A549 (cell line): Measurements from ENCODE around the gene AFAP1. TPM values are rescaled to one million over a fixed set of nuclear protein-coding genes. Genes with fewer than 3 reads are reported as not detected.

Experiments
- ATAC-seq, 2 experiments: fragments of 200-7000 bp in 1 of 2; fragments of >200 bp in 1 of 2; cut with Nextera tagmentation in 1 of 2; cut with Tn5 transposase in 1 of 2; 3 replicates each; pipeline versions ENCODE4 v1.8.0 to v1.9.1; 2018 to 2020; ENCODE audit warnings: mild to moderate bottlenecking in 1 of 2, moderate library complexity in 1 of 2
- CTCF ChIA-PET: fragments of 300-600 bp; sonication (Branson Sonifier 250); formaldehyde crosslinking; extraction: SDS; loops from one replicate; lab custom pipeline; 2021; ENCODE audit warnings: antibody characterized with exemption, inconsistent platforms; lab: Yijun Ruan, JAX
- POLR2A ChIA-PET: fragments of 350-600 bp; formaldehyde crosslinking; extraction: SDS; loops from one replicate; lab custom pipeline; 2021; ENCODE audit warnings: antibody characterized with exemption, inconsistent platforms; lab: Yijun Ruan, JAX
- DNase-seq, 2 experiments: peaks; one replicate each; pipeline versions ENCODE4 v3.0.0 to v3.0.0-alpha.2; 2011 to 2016; ENCODE audit warnings: low read depth in 1 of 2, low spot score in 1 of 2
- FAIRE-seq: peaks from 2 replicates; lab custom pipeline; 2011; peaks lifted over from hg19 to GRCh38; lab: Jason Lieb, UNC
- H3K27ac ChIP-seq, 2 experiments: fragments of >200 bp; sonication (Bioruptor Twin); formaldehyde crosslinking; 3 replicates each; pipeline ENCODE4 v1.5.1; 2016 to 2017
- H3K4me1 ChIP-seq: fragments of >200 bp; sonication (Bioruptor Twin); formaldehyde crosslinking; 3 replicates; pipeline ENCODE4 v1.6.1; 2016
- H3K4me2 ChIP-seq: fragments of >200 bp; sonication (Bioruptor Twin); formaldehyde crosslinking; 3 replicates; pipeline ENCODE4 v1.6.1; 2016
- H3K4me3 ChIP-seq: fragments of >200 bp; sonication (Bioruptor Twin); formaldehyde crosslinking; 3 replicates; pipeline ENCODE4 v1.5.1; 2016
- H3K9me3 ChIP-seq: fragments of >200 bp; sonication (Bioruptor Twin); formaldehyde crosslinking; 3 replicates; pipeline ENCODE4 v1.6.1; 2016
- ATOH8 ChIP-seq: fragments of 250-450 bp; sonication (Bioruptor Pico); IDR thresholded peaks from 2 replicates; pipeline ENCODE4 v1.5.0; 2020; ENCODE audit warnings: low read depth, mild to moderate bottlenecking, moderate library complexity
- CBX8 ChIP-seq: fragments of 200-600 bp; sonication (generic); IDR thresholded peaks from 2 replicates; pipeline ENCODE4 v1.6.1; 2016
- E2F6 ChIP-seq: IDR thresholded peaks from 2 replicates; pipeline ENCODE4 v1.6.1; 2012; ENCODE audit warnings: low read depth, borderline replicate concordance
- EHF ChIP-seq: fragments of 250-450 bp; sonication (Bioruptor Pico); IDR thresholded peaks from 2 replicates; pipeline ENCODE4 v1.5.0; 2020; ENCODE audit warnings: mild to moderate bottlenecking
- EHMT2 ChIP-seq: fragments of 200-600 bp; sonication (generic); IDR thresholded peaks from 2 replicates; pipeline ENCODE4 v1.6.1; 2016; ENCODE audit warnings: antibody characterized with exemption, low read depth, mild to moderate bottlenecking, moderate library complexity
- ESRRA ChIP-seq: fragments of 150-350 bp; IDR thresholded peaks from 2 replicates; pipeline ENCODE4 v1.6.1; 2014; ENCODE audit warnings: mild to moderate bottlenecking, low read length, borderline replicate concordance
- FOXS1 ChIP-seq: fragments of 250-450 bp; sonication (Bioruptor Pico); IDR thresholded peaks from 2 replicates; pipeline ENCODE4 v1.5.0; 2020; ENCODE audit warnings: mild to moderate bottlenecking, moderate library complexity
- HES2 ChIP-seq: fragments of >200 bp; sonication (Bioruptor Twin); formaldehyde crosslinking; IDR thresholded peaks from 2 replicates; pipeline ENCODE4 v1.6.1; 2016
- JUNB ChIP-seq: fragments of >200 bp; sonication (Bioruptor Twin); formaldehyde crosslinking; IDR thresholded peaks from 2 replicates; pipeline ENCODE4 v1.6.1; 2016
- MAFK ChIP-seq: fragments of 450-650 bp; IDR thresholded peaks from 2 replicates; pipeline ENCODE4 v1.6.1; 2014; ENCODE audit not compliant: partially characterized antibody
- MAX ChIP-seq: IDR thresholded peaks from 2 replicates; pipeline ENCODE4 v1.6.1; 2012
- MAZ ChIP-seq: fragments of 150-350 bp; IDR thresholded peaks from 2 replicates; pipeline ENCODE4 v1.6.1; 2014; ENCODE audit warnings: antibody characterized with exemption, low read depth, low read length, borderline replicate concordance
- NFE2L2 ChIP-seq: fragments of 150-350 bp; conservative IDR thresholded peaks from 2 replicates; pipeline ENCODE4 v1.6.1; 2014; ENCODE audit warnings: low read length
- NPAS2 ChIP-seq: fragments of 250-450 bp; sonication (Bioruptor Pico); IDR thresholded peaks from 2 replicates; pipeline ENCODE4 v1.8.0; 2022; ENCODE audit warnings: mild to moderate bottlenecking, moderate library complexity, borderline replicate concordance
- POLR2AphosphoS2 ChIP-seq: conservative IDR thresholded peaks from 2 replicates; pipeline ENCODE4 v1.6.1; 2012; ENCODE audit warnings: low read length, improper control_type of control experiment, inconsistent platforms
- RAD21 ChIP-seq, 2 experiments: fragments of >200 bp in 1 of 2; sonication (Bioruptor Twin) in 1 of 2; formaldehyde crosslinking in 1 of 2; IDR thresholded peaks in 1 of 2; conservative IDR thresholded peaks in 1 of 2; 2 replicates in 1 of 2; 3 replicates in 1 of 2; pipeline ENCODE4 v1.6.1; 2012 to 2018; ENCODE audit warnings: inconsistent platforms in 1 of 2
- RARB ChIP-seq: fragments of 250-450 bp; sonication (Bioruptor Pico); IDR thresholded peaks from 2 replicates; pipeline ENCODE4 v1.8.0; 2021; ENCODE audit warnings: mild to moderate bottlenecking, moderate library complexity
- REST ChIP-seq: fragments of 200-600 bp; sonication (generic); IDR thresholded peaks from 2 replicates; pipeline ENCODE4 v1.6.1; 2016; ENCODE audit warnings: antibody characterized with exemption, mild to moderate bottlenecking, moderate library complexity
- SREBF2 ChIP-seq: fragments of 450-650 bp; IDR thresholded peaks from 2 replicates; pipeline ENCODE4 v1.6.1; 2014; ENCODE audit warnings: mild to moderate bottlenecking, moderate library complexity
- TFCP2L1 ChIP-seq: fragments of 250-450 bp; sonication (Bioruptor Pico); IDR thresholded peaks from 2 replicates; pipeline ENCODE4 v1.5.0; 2021; ENCODE audit warnings: mild to moderate bottlenecking
- USF2 ChIP-seq: fragments of 450-650 bp; IDR thresholded peaks from 2 replicates; pipeline ENCODE4 v1.6.1; 2014; ENCODE audit warnings: antibody characterized with exemption
- ZC3H11A ChIP-seq: fragments of 450-650 bp; IDR thresholded peaks from 2 replicates; pipeline ENCODE4 v1.6.1; 2014; ENCODE audit warnings: antibody characterized with exemption, mild to moderate bottlenecking
- ZFP36 ChIP-seq: fragments of 450-650 bp; IDR thresholded peaks from 2 replicates; pipeline ENCODE4 v1.6.1; 2014; ENCODE audit warnings: borderline replicate concordance; ENCODE audit not compliant: partially characterized antibody
- ZNF302 ChIP-seq: fragments of 250-450 bp; sonication (Bioruptor Pico); IDR thresholded peaks from 2 replicates; pipeline ENCODE4 v1.9.0; 2021; ENCODE audit warnings: inconsistent platforms, mild to moderate bottlenecking, moderate library complexity
- ZSCAN20 ChIP-seq: fragments of 250-450 bp; sonication (Bioruptor Pico); IDR thresholded peaks from 2 replicates; pipeline ENCODE4 v1.8.0; 2022; ENCODE audit warnings: mild to moderate bottlenecking, moderate library complexity
- WGBS: methylation state at CpG from one replicate; pipeline ENCODE4 v1.1.6; 2017; ENCODE audit errors: missing lambda C conversion rate; 5-methylcytosine and 5-hydroxymethylcytosine counted together
- polyA plus RNA-seq, 4 experiments: library from polyadenylated mRNA; depleted of rRNA in 3 of 4; stranded (reverse); fragments of >200 nt; fragmentation: RNase III in 1 of 4; extraction: RNeasy Plus Mini Kit Qiagen cat#74134 plus additional on column Dnase treatment in 1 of 4; gene quantifications; 2 replicates in 3 of 4; 3 replicates in 1 of 4; pipeline ENCODE4 v1.2.3, GENCODE V29; 2011 to 2017

AFAP1 gene
- polyA plus RNA-seq, 2 of the 4 experiments (the other 2 are of a cell fraction), result 25.4 to 29.6 TPM

- Histone ChIP-seq H3K4me2 (no peak overlapping the region), H3K27ac (no peak overlapping the region), H3K9me3 (no peaks in the 10 kb centered on the region), H3K4me3 (no peak overlapping the region), H3K4me1 (peaks cover 15% of the 10 kb centered on the region)
- POLR2A ChIA-PET, result no interaction called here
- peak in 1 of 2 experiments; percentile 7; a peak in 1 of 6 replicates for ATAC-seq
- WGBS, result no CpG with 5 or more reads among the region's 14 CpGs
- no peak for DNase-seq
- no peak for TF ChIP-seq ATOH8
- no peak for TF ChIP-seq MAFK
- TF ChIP-seq HES2, result no peak
- TF ChIP-seq FOXS1 (CRISPR knock-in tag), result no peak
- no peak for TF ChIP-seq NFE2L2
- TF ChIP-seq RAD21 (conservative IDR thresholded peaks at IDR 0.05 in 1 of 2, IDR thresholded peaks at IDR 0.05 in 1 of 2), result no peak
- no peak for TF ChIP-seq ZSCAN20 (CRISPR knock-in tag)
- no peak for TF ChIP-seq E2F6
- TF ChIP-seq ZFP36, result no peak
- TF ChIP-seq, all 56 proteins: peak for 0
- FAIRE-seq, result no peak
- CTCF ChIA-PET, result interaction anchor here (1.9 kb wide), 1 partner anchor 14 kb away, joined by 6 read pairs; no protein-coding TSS in a partner anchor
These were observed 183.6 kb downstream of the AFAP1 start for GRCh38 chr4:7756071-7756470.

GRCh38 chr4:7755561-7755960 is 184.1 kb downstream of the AFAP1 start:
- H3K27ac ChIP-seq, result no peak overlapping the region
- no peak overlapping the region for H3K4me2 ChIP-seq
- no peak overlapping the region for H3K4me3 ChIP-seq
- ATAC-seq, result peak in 1 of 2 experiments; percentile 23; a peak in 3 of 6 replicates
- TF ChIP-seq MAZ (no peak), CBX8 (no peak), SREBF2 (no peak), EHF (no peak), USF2 (no peak), RARB (CRISPR knock-in tag) (no peak), TFCP2L1 (CRISPR knock-in tag) (no peak)
- H3K4me1 ChIP-seq, result peaks cover 17% of the 10 kb centered on the region
- FAIRE-seq, result no peak
- no peak for DNase-seq
- ChIA-PET CTCF (interaction anchor here (1.9 kb wide), 1 partner anchor 15 kb away, joined by 6 read pairs; no protein-coding TSS in a partner anchor), POLR2A (no interaction called here)
- 92% methylated on average over 8 of the region's 16 CpGs for WGBS
- H3K9me3 ChIP-seq, result no peaks in the 10 kb centered on the region

- WGBS, result 89% methylated on average over 19 of the region's 21 CpGs
- no peak for FAIRE-seq
- TF ChIP-seq MAZ (no peak), NPAS2 (no peak), EHMT2 (no peak), POLR2AphosphoS2 (no peak), ZNF302 (CRISPR knock-in tag) (no peak), ESRRA (no peak), MAX (no peak), HES2 (no peak), ZC3H11A (no peak), REST (no peak), FOXS1 (CRISPR knock-in tag) (no peak), JUNB (no peak), ATOH8 (no peak)
These were observed 184.9 kb downstream of the AFAP1 start for GRCh38 chr4:7754565-7755262.

More at GRCh38 chr4:7754565-7755262, 184.9 kb downstream of the AFAP1 start:
- peak overlapping the region in 1 of 2 experiments; percentile 14; a peak in 1 of 6 replicates for H3K27ac ChIP-seq
- H3K4me1 ChIP-seq, result peaks cover 17% of the 10 kb centered on the region
- DNase-seq, result no peak
- CTCF ChIA-PET, result interaction anchor here (1.9 kb wide), 1 partner anchor 16 kb away, joined by 6 read pairs; no protein-coding TSS in a partner anchor
- no peak overlapping the region for H3K4me3 ChIP-seq
- no peak overlapping the region for H3K4me2 ChIP-seq
- POLR2A ChIA-PET, result no interaction called here
- no peak for ATAC-seq
- no peaks in the 10 kb centered on the region for H3K9me3 ChIP-seq
